Lung microvascular endothelial cell (primary cell): ENCODE measurements around the gene NHS. TPM values are rescaled to one million over a fixed set of nuclear protein-coding genes. Genes with fewer than 3 reads are reported as not detected.

Source experiments
- DNase-seq, 2 donors: peaks; one replicate each; pipeline versions ENCODE4 v3.0.0 to v3.0.0-alpha.2; 2010; ENCODE audit warnings: low read depth in 2 of 2
- total RNA-seq: library from RNA; depleted of rRNA; stranded (reverse); fragments of >200 nt; gene quantifications from 2 replicates; pipeline ENCODE4 v1.2.1, GENCODE V29; 2014

The NHS gene
- total RNA-seq, 1 donor from 2014 or later = under 0.01 TPM

DNA sequence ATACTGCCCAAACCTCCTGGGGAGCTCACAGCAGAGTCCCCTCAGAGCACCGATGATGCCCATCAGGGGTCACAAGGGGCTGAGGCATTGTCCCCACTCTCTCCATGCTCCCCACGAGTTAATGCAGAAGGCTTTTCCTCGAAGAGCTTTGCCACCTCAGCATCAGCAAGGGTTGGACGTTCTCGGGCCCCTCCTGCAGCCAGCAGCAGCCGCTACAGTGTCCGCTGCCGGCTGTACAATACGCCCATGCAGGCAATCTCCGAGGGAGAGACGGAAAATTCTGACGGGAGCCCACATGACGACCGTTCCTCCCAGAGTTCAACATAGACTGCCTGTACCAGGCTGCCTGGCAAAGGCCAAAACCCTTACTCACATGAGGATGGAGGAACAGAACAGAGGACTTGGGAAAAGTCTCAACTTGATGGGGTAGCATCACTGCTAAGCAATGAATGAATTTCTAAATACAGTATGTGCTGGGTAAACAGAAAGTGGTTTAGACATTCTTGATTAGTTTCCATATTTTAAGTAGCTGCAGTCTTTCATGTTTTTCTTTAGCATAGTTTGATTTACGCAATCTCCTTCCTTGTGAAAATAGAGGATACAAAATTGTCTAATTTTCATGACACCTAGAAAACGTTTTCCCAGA is 357.3 kb downstream of the NHS start:
- DNase-seq = no peak

DNA sequence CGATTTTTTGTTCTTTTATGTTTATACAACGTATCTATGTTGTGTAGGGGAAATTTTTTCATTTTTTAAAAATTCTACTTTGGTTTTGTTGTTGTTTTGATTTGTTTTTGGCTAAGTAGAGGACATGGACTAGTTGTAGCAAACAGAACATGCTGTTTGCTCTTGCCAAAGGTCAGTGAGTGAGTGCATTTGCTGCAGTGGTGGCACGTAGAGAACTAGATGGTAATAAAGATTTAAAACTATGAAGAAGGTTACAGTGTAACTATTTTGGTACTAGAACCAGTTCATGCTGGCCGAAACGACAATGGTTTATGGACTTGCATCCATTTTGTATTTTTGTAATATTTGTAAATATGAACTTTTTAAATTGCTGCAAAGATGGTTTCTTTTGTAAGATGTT is 360.4 kb downstream of the NHS start:
- DNase-seq = no peak

DNA sequence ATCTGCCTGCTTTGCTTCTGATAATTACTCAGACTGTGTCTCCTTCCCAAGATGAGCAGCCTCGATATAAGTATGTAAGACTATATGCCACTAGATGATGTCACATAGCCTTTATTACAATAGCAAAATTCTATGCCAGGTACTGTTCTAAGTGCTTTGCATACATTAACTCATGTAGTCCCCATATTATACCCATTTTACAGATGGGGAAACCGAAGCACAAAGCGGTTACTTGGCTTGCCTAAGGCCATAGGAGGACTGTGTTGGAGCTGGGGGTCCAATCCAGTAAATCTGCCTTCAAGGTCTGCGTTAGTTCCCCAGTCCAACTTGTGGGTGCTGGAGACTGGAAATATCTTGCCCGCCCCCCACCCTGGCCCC is 361.5 kb downstream of the NHS start:
- DNase-seq = no peak

DNA sequence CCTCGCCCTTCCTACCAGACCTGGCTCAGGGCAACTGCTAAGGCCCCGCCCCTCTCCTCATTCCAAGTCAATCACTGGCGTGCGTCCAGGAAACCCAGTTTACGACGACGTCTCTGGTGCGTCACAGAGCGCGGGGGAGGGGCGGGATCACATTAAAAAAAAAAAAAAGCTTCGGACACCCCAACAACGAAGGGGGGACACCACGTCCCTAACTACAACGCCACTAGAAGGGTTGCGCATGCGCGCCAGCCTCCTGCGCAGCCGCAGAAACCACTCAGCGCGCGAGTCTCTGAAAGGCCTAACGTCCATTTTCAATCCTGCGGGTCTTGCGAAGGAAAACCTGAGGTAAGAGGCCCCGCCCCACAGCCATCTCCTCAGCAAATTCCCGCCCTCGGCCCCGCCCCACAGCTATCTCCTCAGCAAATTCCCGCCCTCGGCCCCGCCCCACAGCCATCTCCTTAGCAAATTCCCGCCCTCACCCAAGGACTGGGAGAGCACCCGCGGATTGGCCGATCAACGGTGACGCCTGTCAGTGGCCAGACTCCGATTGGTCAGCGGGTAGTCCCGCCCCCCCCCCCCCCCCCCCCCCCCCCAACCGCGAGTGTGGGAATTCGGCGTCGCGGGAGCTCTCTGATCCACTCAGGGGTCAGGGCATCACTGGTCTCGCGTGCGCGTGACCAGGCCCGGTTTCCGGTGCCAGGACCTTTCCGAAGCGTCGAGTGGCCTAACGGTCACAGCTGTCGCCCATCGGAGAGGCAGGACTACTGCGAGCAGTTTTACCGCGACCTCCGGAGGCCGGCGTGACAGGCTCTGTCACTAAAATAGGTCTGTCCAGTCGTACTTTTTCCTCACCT is 362.1 kb downstream of the NHS start, which contains the start of gene SCML1:
Gene SCML1, plus strand, starts transcription at position 638 of the 854 bp plus-strand sequence. CDS start 6,694 bp downstream, outside the sequence.
- DNase-seq = peak; percentile 96 to 97

DNA sequence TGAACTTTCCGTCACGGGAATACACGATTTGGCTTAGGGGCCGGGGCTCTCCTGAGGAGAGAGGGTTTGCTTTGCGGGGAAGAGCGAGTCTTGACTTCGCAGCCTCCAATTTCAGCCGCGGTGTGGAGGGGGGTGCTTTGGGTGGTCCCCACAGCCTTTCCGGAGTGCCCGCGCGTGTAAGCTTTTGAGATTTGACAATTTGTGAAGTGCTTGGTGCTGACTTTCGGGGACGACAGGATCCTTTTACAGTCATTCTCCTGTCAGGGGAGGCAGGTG is 362.6 kb downstream of the NHS start:
- DNase-seq = no peak

DNA sequence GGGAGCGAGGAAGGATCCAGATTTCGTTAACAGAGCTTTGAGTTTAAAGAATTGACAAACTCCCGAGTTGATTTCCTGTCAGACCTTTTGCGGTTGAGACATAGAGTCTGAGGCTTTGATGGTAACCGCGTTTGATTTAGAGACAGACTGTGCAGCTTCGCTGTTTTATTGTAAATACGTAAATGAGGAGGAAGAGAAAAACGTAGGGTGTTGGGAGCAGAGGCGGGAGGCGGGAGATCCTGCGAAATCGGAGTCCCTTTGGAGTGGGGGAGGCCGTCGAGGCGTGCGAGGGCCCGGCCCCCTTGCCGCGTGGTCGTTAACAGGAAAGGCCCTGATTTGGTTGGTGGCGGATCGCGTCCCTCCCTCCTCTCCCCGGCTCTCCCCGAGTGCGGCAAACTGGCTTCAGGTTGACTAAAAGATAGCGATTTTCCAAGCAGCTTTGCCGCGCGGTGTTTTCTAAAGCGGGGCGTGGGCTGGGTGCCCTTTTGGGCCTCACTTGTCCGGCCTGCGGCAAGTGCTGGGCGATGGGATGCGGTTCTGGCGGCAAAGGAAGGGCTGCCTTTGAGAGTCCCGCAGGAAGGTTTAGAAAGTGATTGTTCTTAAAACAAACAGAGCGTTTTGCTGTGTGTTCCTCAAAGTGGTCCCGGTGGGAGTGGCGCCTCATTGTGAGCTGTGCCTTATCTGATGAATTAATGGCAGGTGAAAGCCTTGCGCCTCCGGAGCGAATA is 363.1 kb downstream of the NHS start:
- peak; percentile 9 to 36 for DNase-seq

DNA sequence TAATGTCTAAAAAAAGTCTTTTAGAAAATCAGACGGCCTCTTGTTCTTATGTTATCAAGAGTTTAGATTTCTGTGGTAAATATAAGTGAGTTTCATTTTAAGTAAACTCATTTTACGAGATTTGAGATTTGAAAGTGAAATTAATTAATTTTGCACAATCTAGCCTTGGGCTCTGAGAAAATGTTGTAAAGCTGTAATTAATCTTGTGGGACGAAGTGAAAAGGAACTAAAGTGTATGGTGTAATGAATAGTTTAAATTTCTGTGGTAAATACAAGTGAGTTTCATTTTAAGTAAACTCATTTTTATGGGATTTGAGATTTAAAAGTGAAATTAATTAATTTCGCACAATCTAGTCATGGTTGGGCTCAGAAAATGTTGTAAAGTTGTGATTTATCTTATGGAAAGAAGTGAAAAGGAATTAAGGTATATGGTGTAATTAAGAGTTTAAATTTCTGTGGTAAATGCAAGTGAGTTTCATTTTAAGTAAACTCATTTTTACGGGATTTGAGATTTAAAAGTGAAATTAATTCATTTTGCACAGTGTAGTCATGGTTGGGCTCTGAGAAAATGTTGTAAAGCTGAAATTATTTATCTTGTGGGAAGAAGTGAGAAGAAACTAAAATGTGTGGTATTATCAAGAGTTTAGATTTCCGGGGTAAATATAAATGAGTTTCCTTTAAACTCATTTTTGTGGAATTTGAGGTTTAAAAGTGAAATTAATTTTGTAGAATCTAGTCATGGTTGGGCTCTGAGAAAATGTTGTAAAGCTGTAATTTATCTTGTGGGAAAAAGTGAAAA is 363.9 kb downstream of the NHS start:
- no peak for DNase-seq

DNA sequence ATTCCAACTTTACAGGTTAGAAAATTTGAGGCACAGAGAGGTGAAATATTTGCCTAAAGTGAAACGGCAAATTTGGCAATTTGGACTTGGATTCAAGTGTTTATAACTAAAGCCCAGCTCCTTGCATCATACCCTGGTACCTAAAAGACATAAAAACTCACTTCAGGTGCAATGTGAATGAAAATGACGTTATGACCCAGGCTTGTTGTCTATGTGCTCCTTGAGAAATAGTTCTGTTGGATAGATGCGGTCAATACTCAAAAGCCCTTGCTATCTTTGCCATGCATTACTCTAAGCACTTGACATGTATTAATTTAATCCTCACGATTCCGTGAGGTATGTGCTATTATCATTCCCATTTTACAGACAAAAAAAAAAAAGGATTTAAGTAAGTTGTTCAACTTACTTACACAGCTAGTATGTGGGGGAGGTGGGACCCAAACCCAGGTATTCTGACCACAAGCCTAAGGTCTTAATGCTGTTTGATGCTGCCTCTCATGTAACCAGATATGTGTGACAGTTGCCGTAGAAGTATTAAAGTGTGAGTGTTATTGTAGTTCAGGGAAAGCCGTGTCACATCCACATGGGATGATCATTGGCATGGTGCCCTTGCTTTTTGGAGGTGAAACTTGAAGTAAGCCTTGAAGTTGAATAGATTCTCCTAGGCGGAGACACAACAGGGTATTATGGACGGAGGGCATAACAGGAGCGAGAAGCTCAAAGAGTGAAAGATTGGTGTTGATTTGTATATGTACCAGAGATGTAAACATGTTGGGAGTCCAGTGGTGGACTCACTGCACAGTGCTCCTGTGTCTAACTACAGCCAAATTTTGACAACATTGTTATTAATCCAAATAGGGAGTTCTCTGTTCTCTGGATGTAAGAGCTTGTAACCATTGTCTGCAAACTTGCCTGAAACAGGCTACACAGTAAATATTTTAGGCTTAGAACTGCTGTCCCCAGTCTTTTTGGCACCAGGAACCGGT is 365.4 kb downstream of the NHS start:
- no peak for DNase-seq

DNA sequence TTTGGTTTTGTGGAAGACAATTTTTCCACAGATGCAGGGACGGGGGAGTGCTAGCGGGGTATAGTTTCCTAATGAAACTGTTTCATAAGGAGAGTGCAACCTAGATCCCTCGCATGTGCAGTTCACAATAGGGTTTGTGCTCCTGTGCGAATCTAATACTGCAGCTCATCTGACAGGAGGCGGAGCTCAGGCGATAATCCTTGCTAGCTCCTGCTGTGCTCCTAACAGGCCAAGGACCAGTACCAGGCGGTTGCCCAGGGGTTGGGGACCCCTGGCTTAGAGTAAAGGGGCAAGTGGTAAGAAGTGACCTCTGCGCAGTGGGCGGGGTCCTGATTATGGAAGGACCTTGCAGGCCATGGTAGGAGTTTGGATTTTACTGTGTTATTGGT is 366.1 kb downstream of the NHS start:
- DNase-seq = no peak

DNA sequence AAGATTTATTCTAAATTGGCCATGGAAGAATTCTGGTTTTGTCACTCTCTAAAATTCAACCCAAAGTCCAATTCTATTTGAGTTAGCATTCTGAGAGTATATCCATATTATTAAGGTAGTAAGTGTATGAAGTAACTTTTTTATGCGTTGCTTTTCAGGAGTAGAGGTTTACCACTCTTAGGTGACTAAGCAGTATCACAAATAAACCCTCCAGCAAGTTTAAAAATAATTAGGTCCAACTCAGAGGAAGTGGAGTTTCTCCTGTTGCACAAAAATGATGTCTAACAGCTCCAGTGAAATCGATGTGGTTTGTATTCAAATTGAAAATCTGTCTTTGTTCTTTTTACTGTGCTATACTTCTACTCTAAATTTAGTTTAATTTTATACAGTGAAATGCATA is 368.9 kb downstream of the NHS start:
- no peak for DNase-seq

DNA sequence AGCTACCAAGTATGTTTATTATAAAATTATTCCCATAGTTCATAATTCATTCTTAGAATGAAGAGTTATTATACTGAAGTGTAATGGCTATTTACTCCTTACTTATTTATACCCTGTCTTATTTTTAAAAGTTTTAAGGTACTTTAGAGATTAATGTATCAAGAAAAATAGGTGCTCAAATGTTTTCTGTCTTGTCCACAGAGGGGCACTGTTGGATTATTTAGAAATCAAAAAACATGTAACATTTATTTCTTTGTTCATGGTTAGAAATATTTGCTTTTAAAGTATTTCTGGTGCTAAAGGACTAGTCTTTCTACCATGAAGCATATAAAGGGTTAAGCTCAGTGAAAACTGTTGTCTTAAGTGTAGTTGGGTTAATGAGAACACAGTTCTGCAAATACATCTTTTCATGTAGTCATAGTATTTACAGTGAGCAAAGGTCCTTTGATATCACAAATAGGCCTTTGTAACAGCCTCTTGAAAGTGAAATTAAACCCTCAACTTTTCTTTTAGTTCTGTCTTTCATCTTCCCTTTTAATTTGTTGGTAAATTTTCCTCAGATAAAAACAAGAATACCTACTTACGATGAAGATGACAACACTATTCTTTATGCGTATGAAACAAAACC is 370.0 kb downstream of the NHS start:
- peak; percentile 9 to 35 for DNase-seq

DNA sequence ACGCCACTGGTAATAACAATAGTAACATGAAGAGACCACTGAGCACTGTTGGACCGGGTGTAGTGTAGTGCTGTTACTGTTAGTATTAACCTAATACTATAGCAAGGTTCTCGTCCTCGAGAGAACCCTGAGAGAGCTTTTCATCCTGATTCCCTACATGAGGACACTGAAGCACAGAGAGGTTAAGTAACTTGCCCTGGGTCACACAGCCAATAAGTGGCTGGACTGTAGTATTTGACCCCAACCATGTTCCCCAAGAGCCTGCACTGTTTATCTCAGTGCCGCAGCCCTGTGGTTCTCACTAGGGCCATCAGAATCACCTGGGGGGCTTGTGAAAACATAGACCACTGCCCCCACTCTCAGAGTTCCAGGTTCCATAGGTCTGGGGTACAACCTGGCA is 372.7 kb downstream of the NHS start:
- no peak for DNase-seq

DNA sequence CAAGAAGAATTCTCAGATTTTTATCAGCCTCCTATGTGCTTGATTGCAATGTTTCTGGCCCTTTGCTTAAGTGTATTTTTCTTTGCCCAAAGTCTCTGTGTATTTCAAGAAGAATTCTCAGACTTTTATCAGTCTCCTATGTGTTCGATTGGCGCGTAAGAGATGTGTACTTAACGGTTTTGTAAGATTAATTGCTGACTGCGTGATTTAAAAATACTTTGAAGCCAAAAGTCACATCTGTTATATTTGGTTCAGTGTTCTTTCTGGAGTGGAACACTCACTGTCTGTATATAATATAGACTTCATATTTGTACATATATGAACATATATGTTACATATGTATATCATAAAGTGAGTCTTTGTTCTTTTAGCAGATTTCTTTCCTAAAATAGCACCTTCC is 373.7 kb downstream of the NHS start:
- DNase-seq = no peak

DNA sequence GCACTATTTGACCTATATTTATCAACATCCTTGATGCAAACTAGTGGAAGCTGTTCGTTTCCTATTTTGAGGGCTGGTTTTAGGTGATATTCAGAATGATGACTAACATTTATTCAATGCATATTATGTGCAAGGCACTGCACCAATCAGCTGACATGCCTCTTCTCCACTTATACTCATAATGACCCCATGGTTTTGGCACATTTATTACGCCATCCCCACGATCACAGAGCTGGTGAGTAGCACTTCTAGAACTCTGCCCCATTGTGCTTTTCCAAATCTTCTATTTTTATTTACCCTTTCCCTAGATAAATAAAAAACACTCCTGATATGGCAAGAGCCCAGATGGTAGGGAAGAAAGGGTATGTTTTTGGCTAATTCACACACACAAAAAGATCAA is 375.4 kb downstream of the NHS start:
- no peak for DNase-seq

DNA sequence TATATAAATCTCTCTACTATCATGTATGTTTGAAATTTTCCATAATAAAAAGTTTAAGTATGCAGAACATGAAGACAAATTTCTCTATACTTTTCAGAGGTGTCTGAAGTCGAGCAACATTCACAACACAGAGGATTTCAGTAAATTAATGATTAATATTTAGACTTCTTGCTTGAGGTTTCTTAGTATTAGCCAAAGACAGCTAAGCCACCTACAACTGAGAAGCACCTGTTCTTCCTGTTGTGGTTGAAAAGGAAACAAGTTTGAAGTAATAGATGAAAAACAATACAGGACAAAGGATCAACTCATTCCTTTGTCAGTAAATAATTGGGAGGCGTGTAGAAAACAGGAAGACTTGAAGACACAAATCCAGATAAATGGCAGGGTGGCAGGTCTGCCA is 383.4 kb downstream of the NHS start:
- DNase-seq = no peak

DNA sequence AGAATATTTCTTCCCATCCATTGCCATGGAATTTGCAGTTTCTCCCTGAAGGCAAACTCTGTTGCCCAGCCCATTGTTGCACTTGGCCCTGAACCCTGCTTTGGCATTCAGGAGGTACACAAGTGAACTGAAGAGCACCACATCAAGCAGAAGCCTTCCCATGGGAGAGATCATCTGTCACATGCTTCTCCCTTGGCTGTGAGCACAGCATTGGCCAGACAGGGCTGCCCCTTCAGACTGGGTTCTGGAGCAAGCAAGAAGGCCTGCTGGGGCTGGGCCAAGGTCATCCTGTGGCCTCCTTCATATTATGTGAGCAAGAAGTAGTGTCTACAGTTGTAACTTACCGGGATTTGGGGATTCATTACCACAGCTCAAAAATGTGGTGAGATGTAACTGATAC is 385.0 kb downstream of the NHS start:
- DNase-seq = no peak

DNA sequence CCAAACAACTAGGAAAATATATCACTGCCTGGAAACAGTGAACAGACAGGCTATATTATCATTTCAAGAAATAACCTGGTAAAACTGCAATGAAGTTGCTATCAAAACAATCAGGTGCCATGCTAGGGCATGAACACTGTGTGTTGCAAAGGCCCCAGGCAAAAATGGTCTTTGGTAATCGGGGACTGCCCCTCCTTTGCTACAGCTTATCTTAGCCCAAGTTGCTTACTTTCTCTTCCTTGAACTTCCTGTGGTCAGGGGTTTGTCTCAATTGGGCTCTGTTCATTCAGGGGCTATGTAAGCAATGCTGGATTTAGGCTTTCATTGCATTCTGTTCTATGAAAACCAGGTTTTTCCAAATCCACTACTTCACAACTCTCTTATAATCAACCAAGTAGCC is 392.7 kb downstream of the NHS start:
- DNase-seq = no peak

DNA sequence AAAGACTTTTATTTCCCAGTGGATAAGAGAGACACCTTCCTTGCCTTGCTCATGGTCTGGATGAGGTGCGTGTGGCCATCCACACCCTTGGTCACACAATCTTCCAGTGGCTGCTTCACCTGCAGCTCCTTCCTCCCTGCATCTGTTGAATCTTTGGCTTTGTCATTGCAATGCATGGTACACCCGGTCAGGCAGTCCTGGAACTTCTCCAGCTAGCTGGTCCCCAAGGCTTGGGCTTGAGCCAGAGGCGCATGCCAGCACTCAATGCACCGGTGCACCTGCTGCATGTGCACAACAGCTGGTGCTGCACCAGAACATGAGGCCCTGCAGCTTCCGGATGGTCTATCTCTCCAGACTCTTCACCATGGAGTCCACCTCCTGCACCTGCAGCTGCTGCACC is 394.0 kb downstream of the NHS start:
- DNase-seq = no peak

DNA sequence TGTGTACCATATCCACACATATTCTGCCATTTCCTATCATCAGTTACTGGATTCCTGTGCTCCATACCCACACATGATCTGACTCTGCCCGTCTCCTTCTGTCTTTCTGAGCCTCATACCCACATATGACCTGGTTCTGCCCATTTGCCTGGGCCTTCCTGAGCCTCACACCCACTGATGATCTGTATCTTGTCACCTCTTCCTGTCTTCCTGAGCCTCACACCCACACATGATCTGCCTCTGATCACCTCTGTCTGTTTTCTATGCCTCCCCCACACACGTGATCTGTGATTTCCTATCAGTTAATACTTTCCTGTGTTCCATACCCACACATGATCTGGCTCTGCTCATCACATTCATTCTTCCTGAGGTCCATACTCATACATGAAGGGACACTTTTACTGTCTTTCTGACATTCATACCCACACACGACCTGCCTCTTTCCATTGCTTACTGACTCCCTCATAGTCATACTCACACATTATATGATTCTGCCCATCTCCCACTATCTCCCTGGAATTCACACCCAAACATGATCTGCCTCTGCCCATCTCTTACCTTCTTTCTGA is 394.8 kb downstream of the NHS start:
- no peak for DNase-seq
